SK-N-SH (cell line): ENCODE results near the gene TRDMT1. TPM values are rescaled to one million over a fixed set of nuclear protein-coding genes. Genes with fewer than 3 reads are reported as not detected.
A peak's percentile ranks its signal among the peaks of the same experiment; 100 is the strongest.

Experiments
- CTCF ChIA-PET: fragments of 300-600, 350-600 bp; formaldehyde crosslinking; extraction: SDS; loops from one replicate; lab custom pipeline; 2021; lab: Yijun Ruan, JAX
- POLR2A ChIA-PET: fragments of 350-600 bp; sonication (Branson Sonifier 250); formaldehyde crosslinking; extraction: SDS; loops from one replicate; lab custom pipeline; 2020; ENCODE audit warnings: antibody characterized with exemption, inconsistent platforms; lab: Yijun Ruan, JAX
- DNase-seq: peaks from one replicate; pipeline ENCODE4 v3.0.0; 2012
- H2AFZ ChIP-seq: fragments of 200-600 bp; sonication (generic); 2 replicates; pipeline ENCODE4 v1.8.1; 2016; ENCODE audit warnings: antibody characterized with exemption, mild to moderate bottlenecking, low read depth
- H3F3A ChIP-seq: fragments of 200-600 bp; sonication (generic); replicated peaks from 2 replicates; pipeline ENCODE3; 2016; ENCODE audit warnings: antibody characterized with exemption, mild to moderate bottlenecking; ENCODE audit not compliant: insufficient read depth
- H3K27ac ChIP-seq, 2 experiments: fragments of 200-500 bp in 1 of 2; fragments of 200-600 bp in 1 of 2; sonication (Bioruptor generic) in 1 of 2; sonication (generic), shearing (Covaris generic) in 1 of 2; 2 replicates each; pipeline versions ENCODE4 v1.5.1 to v1.6.1; 2014 to 2016; ENCODE audit warnings: low read depth in 2 of 2, inconsistent platforms in 1 of 2, low read length in 1 of 2, mild to moderate bottlenecking in 1 of 2, mixed read lengths in 1 of 2
- H3K27me3 ChIP-seq: fragments of 200-600 bp; sonication (generic), shearing (Covaris generic); 2 replicates; pipeline ENCODE4 v1.6.1; 2016; ENCODE audit warnings: mixed run types; ENCODE audit not compliant: insufficient read depth
- H3K36me3 ChIP-seq, 2 experiments: fragments of 200-500 bp in 1 of 2; fragments of 200-600 bp in 1 of 2; sonication (Bioruptor generic) in 1 of 2; sonication (generic) in 1 of 2; replicated peaks in 1 of 2; 2 replicates each; pipeline versions ENCODE3 to v1.5.1; 2014 to 2016; ENCODE audit warnings: low read length in 1 of 2, mild to moderate bottlenecking in 1 of 2; ENCODE audit not compliant: insufficient read depth in 2 of 2, control insufficient read depth in 1 of 2
- H3K4me1 ChIP-seq, 2 experiments: fragments of 200-500 bp in 1 of 2; fragments of 200-600 bp in 1 of 2; sonication (Bioruptor generic) in 1 of 2; sonication (generic), shearing (Covaris generic) in 1 of 2; 2 replicates each; pipeline versions ENCODE4 v1.5.1 to v1.6.1; 2014 to 2016; ENCODE audit warnings: low read depth in 1 of 2, low read length in 1 of 2, mixed run types in 1 of 2; ENCODE audit not compliant: insufficient read depth in 2 of 2, control insufficient read depth in 1 of 2
- H3K4me2 ChIP-seq: fragments of 200-600 bp; sonication (generic), shearing (Covaris generic); 2 replicates; pipeline ENCODE4 v1.6.1; 2017; ENCODE audit warnings: mixed run types
- H3K4me3 ChIP-seq, 2 experiments: fragments of 200-500 bp in 1 of 2; fragments of 200-600 bp in 1 of 2; sonication (Bioruptor generic) in 1 of 2; sonication (generic), shearing (Covaris generic) in 1 of 2; 2 replicates each; pipeline versions ENCODE4 v1.5.1 to v1.8.1; 2014 to 2016; ENCODE audit warnings: low read depth in 2 of 2, inconsistent platforms in 1 of 2, low read length in 1 of 2, mild to moderate bottlenecking in 1 of 2, mixed read lengths in 1 of 2, moderate library complexity in 1 of 2
- H3K79me2 ChIP-seq: fragments of 200-600 bp; sonication (generic); 2 replicates; pipeline ENCODE4 v1.8.1; 2017; ENCODE audit warnings: mild to moderate bottlenecking; ENCODE audit not compliant: insufficient read depth
- H3K9ac ChIP-seq: fragments of 200-600 bp; sonication (generic); 2 replicates; pipeline ENCODE4 v1.6.1; 2017; ENCODE audit warnings: mixed run types
- H3K9me2 ChIP-seq: fragments of 200-600 bp; sonication (generic); 2 replicates; pipeline ENCODE4 v1.6.1; 2017; ENCODE audit warnings: mixed run types
- H3K9me3 ChIP-seq: fragments of 200-600 bp; sonication (generic); 2 replicates; pipeline ENCODE4 v1.6.1; 2017; ENCODE audit warnings: mixed run types, mild to moderate bottlenecking, moderate library complexity
- H4K20me1 ChIP-seq: fragments of 200-600 bp; sonication (generic); 2 replicates; pipeline ENCODE4 v1.6.1; 2017; ENCODE audit warnings: mild to moderate bottlenecking, mixed run types; ENCODE audit not compliant: insufficient read depth
- ELF1 ChIP-seq: IDR thresholded peaks from 2 replicates; pipeline ENCODE4 v1.4.0; 2012
- EP300 ChIP-seq, 2 experiments: IDR thresholded peaks; 2 replicates each; pipeline versions ENCODE4 v1.4.0 to v1.6.1; 2012; ENCODE audit warnings: borderline replicate concordance in 1 of 2, low read depth in 1 of 2, low read length in 1 of 2
- FOSL2 ChIP-seq: IDR thresholded peaks from 2 replicates; pipeline ENCODE4 v1.4.0; 2012; ENCODE audit warnings: low read depth, mild to moderate bottlenecking, moderate library complexity, borderline replicate concordance
- FOXJ3 ChIP-seq: sonication (generic); formaldehyde crosslinking; IDR thresholded peaks from 2 replicates; pipeline ENCODE4 v1.5.1; 2020; ENCODE audit warnings: mild to moderate bottlenecking, missing genetic modification reagents
- GABPA ChIP-seq: IDR thresholded peaks from 2 replicates; pipeline ENCODE4 v1.4.0; 2012; ENCODE audit warnings: low read depth, mild to moderate bottlenecking
- IRF3 ChIP-seq: fragments of 150-350 bp; IDR thresholded peaks from 2 replicates; pipeline ENCODE4 v1.6.1; 2016; ENCODE audit warnings: mild to moderate bottlenecking, low read depth, low read length
- JUND ChIP-seq: IDR thresholded peaks from 2 replicates; pipeline ENCODE4 v1.4.0; 2012
- MAX ChIP-seq: IDR thresholded peaks from 2 replicates; pipeline ENCODE4 v1.4.0; 2012; ENCODE audit warnings: low read depth
- NFIC ChIP-seq: IDR thresholded peaks from 2 replicates; pipeline ENCODE4 v1.4.0; 2012; ENCODE audit warnings: borderline replicate concordance
- NRF1 ChIP-seq: IDR thresholded peaks from 2 replicates; pipeline ENCODE4 v1.6.1; 2012; ENCODE audit warnings: low read depth, mild to moderate bottlenecking, low read length
- RCOR1 ChIP-seq: fragments of 150-350 bp; IDR thresholded peaks from 2 replicates; pipeline ENCODE4 v1.6.1; 2017; ENCODE audit warnings: antibody characterized with exemption, low read length
- REST ChIP-seq: IDR thresholded peaks from 2 replicates; pipeline ENCODE4 v1.6.1; 2012; ENCODE audit warnings: mild to moderate bottlenecking, low read depth, low read length, moderate library complexity
- SIN3A ChIP-seq: IDR thresholded peaks from 2 replicates; pipeline ENCODE4 v1.6.1; 2012; ENCODE audit warnings: low read depth, mild to moderate bottlenecking, low read length, moderate library complexity, borderline replicate concordance
- TAF1 ChIP-seq: IDR thresholded peaks from 2 replicates; pipeline ENCODE4 v1.6.1; 2012; ENCODE audit warnings: low read depth, mild to moderate bottlenecking, low read length, moderate library complexity, borderline replicate concordance
- TEAD4 ChIP-seq: IDR thresholded peaks from 2 replicates; pipeline ENCODE4 v1.4.0; 2012; ENCODE audit warnings: mild to moderate bottlenecking, borderline replicate concordance; ENCODE audit not compliant: insufficient read depth
- USF2 ChIP-seq: fragments of 150-350 bp; IDR thresholded peaks from 2 replicates; pipeline ENCODE4 v1.6.1; 2017; ENCODE audit warnings: antibody characterized with exemption, low read length, low read depth, borderline replicate concordance
- YY1 ChIP-seq: IDR thresholded peaks from 2 replicates; pipeline ENCODE4 v1.4.0; 2012; ENCODE audit warnings: low read depth, mild to moderate bottlenecking
- WGBS: methylation state at CpG from one replicate; pipeline ENCODE4 v1.1.6; 2017; ENCODE audit warnings: low lambda C conversion rate; 5-methylcytosine and 5-hydroxymethylcytosine counted together
- polyA plus RNA-seq, 3 experiments: library from polyadenylated mRNA; depleted of rRNA; stranded (reverse); fragments of >200 nt; gene quantifications; 2 replicates each; pipeline ENCODE4 v1.2.3, GENCODE V29; 2012
- TF ChIP-seq, protein P1 (sequence below): IDR thresholded peaks from 2 replicates; pipeline ENCODE4 v1.4.0; 2012; ENCODE audit warnings: low read depth, borderline replicate concordance
- TF ChIP-seq, protein P2 (sequence below): IDR thresholded peaks from 2 replicates; pipeline ENCODE4; 2012

Gene TRDMT1
- polyA plus RNA-seq, 1 of the 3 experiments (the other 2 are of a cell fraction): 3.1 TPM

DNA sequence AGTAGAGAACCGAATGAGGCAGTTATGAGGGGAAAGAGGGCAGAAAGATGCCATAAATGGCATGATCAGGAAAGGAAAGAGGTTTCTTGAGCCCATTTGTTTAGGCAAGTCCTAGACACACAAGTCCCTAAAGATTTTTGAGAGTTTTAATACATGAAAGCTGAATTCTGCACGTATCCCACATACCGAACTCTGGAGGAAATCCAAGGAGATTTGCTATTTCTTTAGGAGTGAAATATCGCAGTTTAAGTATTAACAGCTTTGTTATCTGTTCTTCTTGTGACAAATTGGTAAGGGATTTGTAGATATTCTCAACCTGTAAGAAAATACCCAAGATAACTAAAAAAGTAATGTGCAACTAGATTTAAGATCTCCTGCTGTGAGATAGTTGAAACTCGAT is 48.2 kb downstream of the TRDMT1 start:
- no peaks in the 10 kb centered on the region for H3K36me3 ChIP-seq
- H3K9me3 ChIP-seq: no peaks in the 10 kb centered on the region
- H3K4me1 ChIP-seq: no peaks in the 10 kb centered on the region
- CTCF ChIA-PET: no interaction called here
- no peak overlapping the region for H2AFZ ChIP-seq
- no peaks in the 10 kb centered on the region for H4K20me1 ChIP-seq
- H3K9me2 ChIP-seq: no peaks in the 10 kb centered on the region
- H3K4me2 ChIP-seq: no peak overlapping the region
- no peaks in the 10 kb centered on the region for H3K27me3 ChIP-seq
- H3K4me3 ChIP-seq: no peak overlapping the region
- peaks cover 15% of the 10 kb centered on the region for H3F3A ChIP-seq
- no peak overlapping the region for H3K9ac ChIP-seq
- 0 out of 4 replicates have a peak overlapping the region, but pooled peaks of 1 of the 2 experiments have one; percentile 32 for H3K27ac ChIP-seq
- H3K79me2 ChIP-seq: no peaks in the 10 kb centered on the region
- no peak for DNase-seq
- WGBS: 94% methylated on average over 5 of the region's 5 CpGs
- POLR2A ChIA-PET: no interaction called here
- no peak for TF ChIP-seq TEAD4
- TF ChIP-seq, protein P1, sequence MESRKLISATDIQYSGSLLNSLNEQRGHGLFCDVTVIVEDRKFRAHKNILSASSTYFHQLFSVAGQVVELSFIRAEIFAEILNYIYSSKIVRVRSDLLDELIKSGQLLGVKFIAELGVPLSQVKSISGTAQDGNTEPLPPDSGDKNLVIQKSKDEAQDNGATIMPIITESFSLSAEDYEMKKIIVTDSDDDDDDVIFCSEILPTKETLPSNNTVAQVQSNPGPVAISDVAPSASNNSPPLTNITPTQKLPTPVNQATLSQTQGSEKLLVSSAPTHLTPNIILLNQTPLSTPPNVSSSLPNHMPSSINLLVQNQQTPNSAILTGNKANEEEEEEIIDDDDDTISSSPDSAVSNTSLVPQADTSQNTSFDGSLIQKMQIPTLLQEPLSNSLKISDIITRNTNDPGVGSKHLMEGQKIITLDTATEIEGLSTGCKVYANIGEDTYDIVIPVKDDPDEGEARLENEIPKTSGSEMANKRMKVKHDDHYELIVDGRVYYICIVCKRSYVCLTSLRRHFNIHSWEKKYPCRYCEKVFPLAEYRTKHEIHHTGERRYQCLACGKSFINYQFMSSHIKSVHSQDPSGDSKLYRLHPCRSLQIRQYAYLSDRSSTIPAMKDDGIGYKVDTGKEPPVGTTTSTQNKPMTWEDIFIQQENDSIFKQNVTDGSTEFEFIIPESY: no peak
- TF ChIP-seq SIN3A: no peak
- no peak for TF ChIP-seq JUND
- no peak for TF ChIP-seq USF2
- TF ChIP-seq MAX: no peak
- TF ChIP-seq NRF1: no peak
- TF ChIP-seq TAF1: no peak
- TF ChIP-seq FOSL2: no peak
- TF ChIP-seq EP300 (IDR thresholded peaks at IDR 0.05; ENCODE audit: borderline replicate concordance in 1 of 2, low read depth in 1 of 2, low read length in 1 of 2): no peak
- no peak for TF ChIP-seq FOXJ3 (CRISPR knock-in tag)
- no peak for TF ChIP-seq YY1
- no peak for TF ChIP-seq REST
- no peak for TF ChIP-seq GABPA
- TF ChIP-seq IRF3: no peak
- TF ChIP-seq ELF1: no peak
- no peak for TF ChIP-seq NFIC
- TF ChIP-seq, protein P2, sequence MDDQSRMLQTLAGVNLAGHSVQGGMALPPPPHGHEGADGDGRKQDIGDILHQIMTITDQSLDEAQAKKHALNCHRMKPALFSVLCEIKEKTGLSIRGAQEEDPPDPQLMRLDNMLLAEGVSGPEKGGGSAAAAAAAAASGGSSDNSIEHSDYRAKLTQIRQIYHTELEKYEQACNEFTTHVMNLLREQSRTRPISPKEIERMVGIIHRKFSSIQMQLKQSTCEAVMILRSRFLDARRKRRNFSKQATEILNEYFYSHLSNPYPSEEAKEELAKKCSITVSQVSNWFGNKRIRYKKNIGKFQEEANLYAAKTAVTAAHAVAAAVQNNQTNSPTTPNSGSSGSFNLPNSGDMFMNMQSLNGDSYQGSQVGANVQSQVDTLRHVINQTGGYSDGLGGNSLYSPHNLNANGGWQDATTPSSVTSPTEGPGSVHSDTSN: no peak
- TF ChIP-seq RCOR1: no peak
